Tibial artery (tissue), 4 donors: ENCODE data around the gene FNDC3B.

ENCODE experiments used
- DNase-seq, 2 donors: peaks; one replicate each; pipeline ENCODE4 v3.0.0-alpha.2; 2019
- H3K27ac ChIP-seq, 2 donors: fragments of 200-600 bp; sonication (generic) in 1 of 2; 1 replicate in 1 of 2; 2 replicates in 1 of 2; pipeline ENCODE4 v1.5.1; 2018 to 2019; ENCODE audit warnings: mild to moderate bottlenecking in 1 of 2
- H3K27me3 ChIP-seq, 2 donors: fragments of 200-600 bp; sonication (generic) in 1 of 2; one replicate each; pipeline versions ENCODE4 v1.5.1 to v1.6.0; 2016 to 2019
- H3K36me3 ChIP-seq, 3 donors: fragments of 200-600 bp; sonication (generic) in 2 of 3; one replicate each; pipeline ENCODE4 v1.5.1; 2016 to 2019; ENCODE audit warnings: mild to moderate bottlenecking in 2 of 3
- H3K4me1 ChIP-seq, 4 donors: fragments of 200-600 bp; sonication (generic) in 2 of 4; 1 replicate in 3 of 4; 2 replicates in 1 of 4; pipeline ENCODE4 v1.5.1; 2016 to 2019
- H3K4me3 ChIP-seq, 2 donors: fragments of 200-600 bp; sonication (generic) in 1 of 2; 1 replicate in 1 of 2; 2 replicates in 1 of 2; pipeline ENCODE4 v1.5.1; 2018 to 2019; ENCODE audit warnings: mild to moderate bottlenecking in 2 of 2
- H3K9me3 ChIP-seq, 3 donors: fragments of 200-600 bp; sonication (generic) in 1 of 3; one replicate each; pipeline ENCODE4 v1.5.1; 2016 to 2019
- CTCF ChIP-seq, 2 experiments: fragments of 200-600 bp in 1 of 2; fragments of 450-650 bp in 1 of 2; IDR thresholded peaks; one replicate each; pipeline ENCODE4 v1.5.1; 2017 to 2019; ENCODE audit warnings: antibody characterized with exemption in 2 of 2, mild to moderate bottlenecking in 1 of 2, moderate library complexity in 1 of 2
- intact Hi-C: fragments of 100-400 bp; cut with DNase I; formaldehyde crosslinking; loops from one replicate; pipeline ENCODE4 v1.15.0; 2023; ENCODE audit warnings: low total_unique reads

FNDC3B gene

GRCh38 chr3:172138792-172139507 is 99.6 kb downstream of the FNDC3B start:
- no peak for TF ChIP-seq CTCF (IDR thresholded peaks at IDR 0.05)
- H3K27ac ChIP-seq = peak overlapping the region; percentile 67 to 69

GRCh38 chr3:172139528-172140276 is 100.3 kb downstream of the FNDC3B start:
- Histone ChIP-seq H3K36me3 (no peaks in the 10 kb centered on the region), H3K4me3 (no peak overlapping the region), H3K9me3 (no peaks in the 10 kb centered on the region), H3K27ac (peak overlapping the region; percentile 67 to 69), H3K4me1 (peaks cover 0 to 78% (median 67%) of the 10 kb centered on the region in 4 donors), H3K27me3 (no peaks in the 10 kb centered on the region)
- TF ChIP-seq CTCF (IDR thresholded peaks at IDR 0.05) = no peak
- DNase-seq = no peak
- intact Hi-C loops = no loop called here

More at GRCh38 chr3:172138792-172139507, 99.6 kb downstream of the FNDC3B start:
- no peaks in the 10 kb centered on the region for H3K36me3 ChIP-seq
- H3K27me3 ChIP-seq = no peaks in the 10 kb centered on the region
- peak; percentile 77 to 85 for DNase-seq
- no peak overlapping the region for H3K4me3 ChIP-seq
- no peaks in the 10 kb centered on the region for H3K9me3 ChIP-seq
- intact Hi-C loops = no loop called here
- H3K4me1 ChIP-seq = peaks cover 0 to 75% (median 68%) of the 10 kb centered on the region in 4 donors

GRCh38 chr3:172140499-172141391 is 101.4 kb downstream of the FNDC3B start:
- intact Hi-C loops = no loop called here
- Histone ChIP-seq H3K36me3 (no peaks in the 10 kb centered on the region), H3K27ac (peak overlapping the region; percentile 67 to 69), H3K4me3 (no peak overlapping the region), H3K9me3 (no peaks in the 10 kb centered on the region), H3K4me1 (peaks cover 0 to 74% (median 64%) of the 10 kb centered on the region in 4 donors), H3K27me3 (no peaks in the 10 kb centered on the region)
- DNase-seq = no peak
- TF ChIP-seq CTCF (IDR thresholded peaks at IDR 0.05) = no peak

- H3K27me3 ChIP-seq = no peaks in the 10 kb centered on the region
- intact Hi-C loops = no loop called here
- H3K4me1 ChIP-seq = peaks cover 0 to 59% (median 53%) of the 10 kb centered on the region in 4 donors
- peak overlapping the region in 1 of 2 donors; percentile 69 for H3K27ac ChIP-seq
- no peaks in the 10 kb centered on the region for H3K9me3 ChIP-seq
- DNase-seq = no peak
- TF ChIP-seq CTCF (IDR thresholded peaks at IDR 0.05) = no peak
- no peak overlapping the region for H3K4me3 ChIP-seq
- no peaks in the 10 kb centered on the region for H3K36me3 ChIP-seq
Measured at GRCh38 chr3:172142051-172142863, 102.9 kb downstream of the FNDC3B start.
